A673 (cell line): ENCODE data around the gene TMEM144. TPM values are rescaled to one million over a fixed set of nuclear protein-coding genes. Genes with fewer than 3 reads are reported as not detected.

Experiments used
- BruUV-seq: library from RNA; stranded (reverse); fragments of 400-500 nt; replicated peaks from 2 replicates; lab custom pipeline; 2021; lab: Mats Ljungman, UMichigan
- CTCF ChIA-PET: fragments of 300-600 bp; sonication (Branson Sonifier 250); formaldehyde crosslinking; loops from one replicate; lab custom pipeline; 2022; ENCODE audit warnings: antibody characterized with exemption; lab: Charles Lee
- POLR2A ChIA-PET: fragments of 300-600 bp; sonication (Branson Sonifier 250); formaldehyde crosslinking; loops from one replicate; lab custom pipeline; 2022; ENCODE audit warnings: antibody characterized with exemption; ENCODE audit not compliant: low non-redundant PET; lab: Charles Lee
- DNase-seq: peaks from one replicate; pipeline ENCODE4 v3.0.0-alpha.2; 2015; ENCODE audit warnings: low spot score
- H3K27ac ChIP-seq: fragments of 200-600 bp; sonication (generic); 2 replicates; pipeline ENCODE4 v1.5.1; 2016; ENCODE audit warnings: mixed run types, low read depth, mild to moderate bottlenecking, mixed read lengths, antibody characterized with exemption, low read length; ENCODE audit not compliant: poor library complexity, severe bottlenecking
- H3K27me3 ChIP-seq: fragments of 200-600 bp; sonication (generic); replicated peaks from 2 replicates; pipeline ENCODE4 v1.6.1; 2017; ENCODE audit warnings: mixed run types, low read depth, mild to moderate bottlenecking, mixed read lengths, antibody characterized with exemption, low read length; ENCODE audit not compliant: insufficient read depth, poor library complexity
- H3K36me3 ChIP-seq: fragments of 200-600 bp; sonication (generic); 2 replicates; pipeline ENCODE4 v1.6.1; 2016; ENCODE audit warnings: mixed run types, mild to moderate bottlenecking, mixed read lengths, antibody characterized with exemption, low read length; ENCODE audit not compliant: insufficient read depth, poor library complexity, severe bottlenecking
- H3K4me1 ChIP-seq: fragments of 200-600 bp; sonication (generic); 2 replicates; pipeline ENCODE4 v1.6.1; 2017; ENCODE audit warnings: mixed run types, mild to moderate bottlenecking, mixed read lengths, antibody characterized with exemption, low read length; ENCODE audit not compliant: insufficient read depth, poor library complexity, severe bottlenecking
- H3K4me3 ChIP-seq: fragments of 200-600 bp; sonication (generic); 2 replicates; pipeline ENCODE4 v1.5.1; 2016; ENCODE audit warnings: low read depth, mixed run types, mild to moderate bottlenecking, mixed read lengths, low read length; ENCODE audit not compliant: poor library complexity, severe bottlenecking
- H3K9me3 ChIP-seq: fragments of 200-600 bp; sonication (generic); 2 replicates; pipeline ENCODE4 v1.6.1; 2016; ENCODE audit warnings: mixed run types, low read depth, mild to moderate bottlenecking, mixed read lengths, antibody characterized with exemption, low read length; ENCODE audit not compliant: poor library complexity, severe bottlenecking
- CTCF ChIP-seq: fragments of 300-800, 200-600 bp; sonication (generic); conservative IDR thresholded peaks from 2 replicates; pipeline ENCODE4 v1.5.1; 2017; ENCODE audit warnings: low read depth, mild to moderate bottlenecking, antibody characterized with exemption, low read length, moderate library complexity, mixed read lengths
- EZH2 ChIP-seq: fragments of 200-600 bp; sonication (generic); IDR thresholded peaks from 2 replicates; pipeline ENCODE4 v1.6.1; 2017; ENCODE audit warnings: borderline replicate concordance, low read depth, mild to moderate bottlenecking, mixed read lengths, antibody characterized with exemption, low read length; ENCODE audit not compliant: poor library complexity, severe bottlenecking
- intact Hi-C: fragments of 100-400 bp; cut with micrococcal nuclease; formaldehyde crosslinking; loops from one replicate; pipeline ENCODE4 v1.10.0; 2022; ENCODE audit not compliant: unreplicated experiment
- total RNA-seq: library from RNA; stranded (reverse); gene quantifications from 2 replicates; pipeline ENCODE4 v1.2.3, GENCODE V29; 2021

Gene TMEM144
- total RNA-seq, 1 experiment from 2014 or later = 4.0 TPM

GRCh38 chr4:158292156-158292555, 81.9 kb downstream of the TMEM144 start:
- Histone ChIP-seq H3K27ac (no peak overlapping the region), H3K4me3 (no peak overlapping the region), H3K36me3 (no peaks in the 10 kb centered on the region), H3K4me1 (no peaks in the 10 kb centered on the region), H3K9me3 (no peaks in the 10 kb centered on the region), H3K27me3 (no peaks in the 10 kb centered on the region)
- POLR2A ChIA-PET = no interaction called here
- BruUV-seq = no TSS peak
- CTCF ChIA-PET = no interaction called here
- intact Hi-C loops = no loop called here
- no peak for DNase-seq
- TF ChIP-seq CTCF = no peak
- TF ChIP-seq EZH2 = no peak

DNA sequence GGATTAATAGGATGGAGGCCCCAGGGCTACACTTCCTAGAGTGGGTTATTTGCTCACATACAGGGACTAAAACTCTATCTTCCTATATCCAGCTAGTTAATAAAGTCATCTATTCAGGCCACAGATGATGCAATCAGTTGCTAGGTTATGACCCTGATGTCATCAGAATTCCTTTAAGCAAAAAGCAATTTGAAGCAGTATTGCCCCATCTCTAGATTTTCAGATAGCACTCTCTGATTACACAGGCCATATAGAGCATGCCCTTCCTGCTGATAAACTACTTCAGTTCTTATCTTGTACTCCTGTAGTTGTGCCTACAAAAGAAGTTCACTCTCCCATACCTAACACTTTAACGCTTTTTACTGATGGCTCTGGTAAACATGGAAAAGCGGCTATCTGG, 84.8 kb downstream of the TMEM144 start:
- ChIA-PET CTCF (no interaction called here), POLR2A (no interaction called here)
- Histone ChIP-seq H3K36me3 (no peaks in the 10 kb centered on the region), H3K4me1 (no peaks in the 10 kb centered on the region), H3K27ac (no peak overlapping the region), H3K9me3 (no peaks in the 10 kb centered on the region), H3K27me3 (no peaks in the 10 kb centered on the region), H3K4me3 (no peak overlapping the region)
- intact Hi-C loops = no loop called here
- TF ChIP-seq CTCF (no peak), EZH2 (no peak)
- DNase-seq = no peak
- no TSS peak for BruUV-seq

DNA sequence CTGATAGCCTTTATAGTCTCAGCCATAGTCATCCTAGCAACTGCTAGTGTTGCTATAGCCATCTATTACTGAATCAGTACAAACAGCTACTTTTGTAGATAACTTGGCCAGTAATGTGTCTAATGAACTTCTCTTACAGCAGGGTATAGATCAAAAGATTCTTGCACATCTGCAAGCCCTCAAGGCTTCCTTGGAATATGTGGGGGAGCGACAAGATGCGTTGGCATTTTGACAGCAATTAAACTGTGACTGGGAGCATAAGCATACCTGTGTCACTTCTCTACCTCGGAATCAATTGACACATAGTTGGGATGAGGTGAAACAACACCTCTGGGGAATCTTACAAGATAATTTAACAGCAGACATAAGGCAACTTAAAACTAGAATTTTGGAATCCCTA, 87.6 kb downstream of the TMEM144 start:
- H3K4me3 ChIP-seq = no peak overlapping the region
- CTCF ChIA-PET = no interaction called here
- H3K27ac ChIP-seq = no peak overlapping the region
- no peaks in the 10 kb centered on the region for H3K27me3 ChIP-seq
- no peaks in the 10 kb centered on the region for H3K36me3 ChIP-seq
- intact Hi-C loops = no loop called here
- DNase-seq = no peak
- BruUV-seq = no TSS peak
- no peaks in the 10 kb centered on the region for H3K9me3 ChIP-seq
- POLR2A ChIA-PET = no interaction called here
- H3K4me1 ChIP-seq = no peaks in the 10 kb centered on the region
- no peak for TF ChIP-seq EZH2
- TF ChIP-seq CTCF = no peak
